OCI-LY1 (cell line): ENCODE results near the gene TRMT61A.

ENCODE experiments used
- EZH2 ChIP-seq: fragments of 200-600 bp; sonication (generic), shearing (Covaris generic); IDR thresholded peaks from 2 replicates; pipeline ENCODE4 v1.8.0; 2017; ENCODE audit warnings: borderline replicate concordance, mixed run types, mild to moderate bottlenecking, antibody characterized with exemption, low read length, moderate library complexity, mixed read lengths
- TF ChIP-seq, protein P1 (sequence below): fragments of 200-600 bp; sonication (generic), shearing (Covaris generic); IDR thresholded peaks from 2 replicates; pipeline ENCODE4 v1.5.1; 2017; ENCODE audit warnings: mild to moderate bottlenecking, antibody characterized with exemption, low read length, moderate library complexity, mixed read lengths

DNA sequence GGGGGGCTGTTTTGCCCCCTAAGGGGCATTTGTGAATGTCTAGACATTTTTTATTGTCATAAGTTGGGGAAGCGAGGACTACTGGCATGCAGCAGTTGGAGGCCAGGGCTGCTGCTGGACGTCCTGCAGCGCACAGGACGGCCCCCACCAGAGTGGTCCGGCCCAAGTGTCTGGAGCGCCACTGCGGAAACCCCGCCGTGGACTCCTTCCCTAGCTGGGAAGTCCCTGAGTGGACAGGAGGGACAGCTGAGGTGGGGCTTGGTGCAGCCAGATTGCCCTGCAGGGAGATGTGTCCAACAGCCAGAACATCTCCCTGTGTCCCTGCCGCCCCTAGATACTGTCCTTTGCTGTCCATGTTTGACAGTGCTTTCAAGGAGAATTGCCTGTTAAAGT, 11.8 kb upstream of the TRMT61A start:
- TF ChIP-seq, protein P1, sequence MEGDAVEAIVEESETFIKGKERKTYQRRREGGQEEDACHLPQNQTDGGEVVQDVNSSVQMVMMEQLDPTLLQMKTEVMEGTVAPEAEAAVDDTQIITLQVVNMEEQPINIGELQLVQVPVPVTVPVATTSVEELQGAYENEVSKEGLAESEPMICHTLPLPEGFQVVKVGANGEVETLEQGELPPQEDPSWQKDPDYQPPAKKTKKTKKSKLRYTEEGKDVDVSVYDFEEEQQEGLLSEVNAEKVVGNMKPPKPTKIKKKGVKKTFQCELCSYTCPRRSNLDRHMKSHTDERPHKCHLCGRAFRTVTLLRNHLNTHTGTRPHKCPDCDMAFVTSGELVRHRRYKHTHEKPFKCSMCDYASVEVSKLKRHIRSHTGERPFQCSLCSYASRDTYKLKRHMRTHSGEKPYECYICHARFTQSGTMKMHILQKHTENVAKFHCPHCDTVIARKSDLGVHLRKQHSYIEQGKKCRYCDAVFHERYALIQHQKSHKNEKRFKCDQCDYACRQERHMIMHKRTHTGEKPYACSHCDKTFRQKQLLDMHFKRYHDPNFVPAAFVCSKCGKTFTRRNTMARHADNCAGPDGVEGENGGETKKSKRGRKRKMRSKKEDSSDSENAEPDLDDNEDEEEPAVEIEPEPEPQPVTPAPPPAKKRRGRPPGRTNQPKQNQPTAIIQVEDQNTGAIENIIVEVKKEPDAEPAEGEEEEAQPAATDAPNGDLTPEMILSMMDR, result no peak
- no peak for TF ChIP-seq EZH2
